ENCODE data around the gene AGBL5.

AGBL5 gene

DNA sequence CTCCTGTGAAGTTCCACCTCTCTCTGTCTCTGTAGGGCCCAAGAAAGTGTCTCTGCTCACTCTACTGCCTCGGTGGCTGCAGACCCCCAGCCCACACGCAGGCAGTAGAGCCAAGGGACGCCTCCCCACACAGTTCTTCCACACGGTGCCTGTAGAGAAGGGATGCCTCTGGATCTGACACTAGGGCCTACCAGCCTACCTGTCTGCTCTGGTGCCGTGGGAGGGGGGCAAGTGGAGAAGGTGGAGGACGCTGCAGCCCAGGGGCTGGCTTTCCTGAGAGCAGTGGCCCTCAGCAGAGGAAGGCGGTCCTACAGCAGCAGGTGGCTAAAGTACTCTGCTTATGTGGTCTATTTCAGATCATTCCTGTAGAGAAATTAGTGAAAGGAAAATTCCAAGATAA is 27.7 kb upstream of the AGBL5 start:
- DNase-seq (ENCODE audit: low spot score): no peak

DNA sequence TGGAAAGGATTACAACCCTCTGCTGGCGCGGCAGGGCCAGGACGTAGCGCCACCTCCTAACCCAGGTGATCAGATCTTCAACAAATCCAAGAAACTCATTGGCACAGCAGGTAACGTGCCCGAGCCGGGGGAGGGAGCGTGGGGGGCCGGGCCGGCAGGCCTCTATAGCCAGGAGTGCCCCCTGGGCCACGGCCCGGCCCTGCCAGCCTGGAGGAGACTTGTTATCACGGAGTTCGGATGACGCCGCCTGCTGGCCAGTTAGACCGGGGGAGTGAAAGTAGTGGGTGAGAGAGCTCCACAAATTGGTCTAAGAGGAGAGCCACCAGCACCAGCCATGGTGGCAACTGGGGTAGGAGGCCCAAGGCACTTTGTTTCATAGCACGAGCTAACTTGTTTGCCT is 27.3 kb upstream of the AGBL5 start:
- no peak for DNase-seq (ENCODE audit: low spot score)

DNA sequence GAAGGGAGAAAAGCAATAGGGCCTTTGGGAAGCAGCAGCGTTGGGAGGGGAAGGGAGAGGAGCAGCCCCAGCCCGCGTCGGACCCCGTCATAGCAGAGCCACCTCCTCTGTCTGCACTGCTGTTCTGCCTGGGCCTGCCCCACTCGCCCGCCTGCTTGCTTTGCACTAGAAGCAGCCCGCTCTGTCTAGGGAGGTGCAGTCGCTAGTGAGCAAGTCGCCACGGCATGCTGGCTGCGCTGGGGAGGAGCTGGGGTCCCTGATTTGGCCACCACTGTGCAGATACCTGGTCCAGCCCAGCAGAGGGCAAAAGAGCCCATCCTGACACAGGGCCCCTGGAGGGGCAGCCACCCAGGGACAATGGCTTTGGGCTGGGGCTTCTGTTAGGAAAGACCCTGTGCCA is 26.7 kb upstream of the AGBL5 start:
- DNase-seq (ENCODE audit: low spot score): no peak

DNA sequence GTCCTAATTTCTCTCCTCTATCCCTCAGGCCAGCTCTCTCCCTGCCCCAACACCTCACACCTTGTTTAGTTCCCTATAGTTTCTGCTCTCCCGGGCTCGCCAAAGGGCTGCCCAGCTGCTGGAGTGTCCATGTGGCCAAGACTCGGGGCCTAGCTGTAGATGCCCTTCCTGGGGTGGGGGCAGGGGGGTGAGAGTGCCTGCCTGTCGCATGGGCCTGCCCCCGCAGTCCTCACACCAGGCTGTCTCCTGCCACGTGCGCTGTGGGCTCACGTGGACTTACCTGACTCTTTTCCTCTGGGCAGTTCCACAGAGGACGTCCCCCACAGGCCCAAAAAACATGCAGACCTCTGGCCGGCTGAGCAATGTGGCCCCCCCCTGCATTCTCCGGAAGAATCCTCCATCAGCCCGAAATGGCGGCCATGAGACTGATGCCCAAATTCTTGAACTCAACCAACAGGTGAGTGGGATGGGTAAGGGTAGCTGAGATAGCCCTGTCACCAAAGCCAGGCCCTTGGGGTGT is 26.1 kb upstream of the AGBL5 start:
- no peak for DNase-seq (ENCODE audit: low spot score)

DNA sequence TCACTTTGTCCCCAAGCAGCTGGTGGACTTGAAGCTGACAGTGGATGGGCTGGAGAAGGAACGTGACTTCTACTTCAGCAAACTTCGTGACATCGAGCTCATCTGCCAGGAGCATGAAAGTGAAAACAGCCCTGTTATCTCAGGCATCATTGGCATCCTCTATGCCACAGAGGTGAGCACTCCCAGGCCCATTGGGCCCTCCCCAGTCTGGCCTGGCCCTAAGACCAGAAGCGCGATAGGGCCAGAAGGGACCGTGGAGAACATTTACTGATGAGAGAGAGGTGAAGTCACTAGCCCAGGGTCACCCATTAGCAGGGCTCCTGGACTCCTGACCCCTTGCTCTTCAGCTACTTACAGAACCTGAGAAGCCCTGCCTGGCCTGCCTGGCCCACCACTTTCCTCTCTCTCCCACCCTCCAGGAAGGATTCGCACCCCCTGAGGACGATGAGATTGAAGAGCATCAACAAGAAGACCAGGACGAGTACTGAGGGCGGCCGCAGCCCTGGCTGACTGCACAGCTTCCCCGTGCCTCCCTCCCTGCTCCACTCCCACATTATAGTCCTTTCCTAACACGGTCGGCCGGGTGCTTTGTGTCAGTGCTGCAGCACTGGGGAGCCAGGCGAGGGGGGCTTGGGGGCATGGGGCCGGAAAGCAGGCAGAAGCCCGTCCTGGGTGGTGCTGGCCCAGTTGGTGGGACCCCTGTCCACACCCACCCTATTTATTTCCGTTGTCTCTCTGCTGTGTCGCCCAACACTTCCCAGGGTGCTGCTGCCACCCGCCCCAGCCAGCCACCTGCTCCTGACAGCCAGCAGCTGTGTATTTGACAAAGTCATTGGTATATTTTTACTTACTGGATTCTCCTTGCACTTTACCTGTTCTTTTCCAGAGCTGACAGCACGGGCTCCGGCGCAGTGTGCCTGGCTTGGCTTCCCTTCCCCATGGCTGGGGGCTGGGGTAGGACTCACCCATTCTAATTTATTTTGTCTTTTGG is 25.3 kb upstream of the AGBL5 start:
- DNase-seq (ENCODE audit: low spot score): no peak

DNA sequence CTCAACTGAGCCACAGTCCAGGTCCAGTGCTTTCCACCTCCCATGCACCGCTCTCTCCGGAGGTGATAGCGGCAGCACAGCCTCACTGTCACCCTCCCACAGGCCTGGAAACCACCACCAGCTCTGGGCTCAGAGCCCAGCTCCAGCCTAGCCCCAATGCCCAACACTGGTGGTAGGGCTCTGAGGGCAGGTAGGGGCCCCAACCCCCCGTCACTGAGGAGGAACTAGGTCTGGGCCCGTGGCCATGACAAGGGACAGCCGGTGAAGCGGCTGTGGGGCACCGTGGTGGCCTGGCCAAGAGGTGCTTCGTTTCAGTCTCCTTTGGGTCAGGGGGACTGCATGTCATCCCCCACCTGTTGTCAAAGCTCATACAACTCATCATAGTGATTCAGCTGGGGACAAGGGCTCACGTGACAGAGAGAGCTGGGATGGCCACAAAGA is 24.2 kb upstream of the AGBL5 start:
- DNase-seq (ENCODE audit: low spot score): no peak

DNA sequence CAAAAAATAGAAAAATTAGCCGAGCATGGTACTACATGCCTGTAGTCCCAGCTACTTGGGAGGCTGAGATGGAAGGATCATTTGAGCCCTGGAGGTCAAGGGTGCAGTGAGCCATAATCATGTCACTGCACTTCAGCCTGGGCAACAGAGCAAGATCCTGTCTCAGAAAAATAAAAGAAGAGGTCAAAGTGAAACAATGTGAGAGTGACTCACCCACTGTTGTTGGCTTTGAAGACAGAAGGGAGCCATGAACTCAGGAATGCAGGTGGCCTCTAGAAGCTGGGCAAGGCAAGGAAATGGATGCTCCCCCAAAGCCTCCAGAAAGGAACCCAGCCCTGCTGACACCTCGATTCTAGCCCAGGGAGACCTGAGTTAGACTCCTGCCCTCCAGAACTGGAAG is 22.4 kb upstream of the AGBL5 start:
- DNase-seq (ENCODE audit: low spot score): no peak

DNA sequence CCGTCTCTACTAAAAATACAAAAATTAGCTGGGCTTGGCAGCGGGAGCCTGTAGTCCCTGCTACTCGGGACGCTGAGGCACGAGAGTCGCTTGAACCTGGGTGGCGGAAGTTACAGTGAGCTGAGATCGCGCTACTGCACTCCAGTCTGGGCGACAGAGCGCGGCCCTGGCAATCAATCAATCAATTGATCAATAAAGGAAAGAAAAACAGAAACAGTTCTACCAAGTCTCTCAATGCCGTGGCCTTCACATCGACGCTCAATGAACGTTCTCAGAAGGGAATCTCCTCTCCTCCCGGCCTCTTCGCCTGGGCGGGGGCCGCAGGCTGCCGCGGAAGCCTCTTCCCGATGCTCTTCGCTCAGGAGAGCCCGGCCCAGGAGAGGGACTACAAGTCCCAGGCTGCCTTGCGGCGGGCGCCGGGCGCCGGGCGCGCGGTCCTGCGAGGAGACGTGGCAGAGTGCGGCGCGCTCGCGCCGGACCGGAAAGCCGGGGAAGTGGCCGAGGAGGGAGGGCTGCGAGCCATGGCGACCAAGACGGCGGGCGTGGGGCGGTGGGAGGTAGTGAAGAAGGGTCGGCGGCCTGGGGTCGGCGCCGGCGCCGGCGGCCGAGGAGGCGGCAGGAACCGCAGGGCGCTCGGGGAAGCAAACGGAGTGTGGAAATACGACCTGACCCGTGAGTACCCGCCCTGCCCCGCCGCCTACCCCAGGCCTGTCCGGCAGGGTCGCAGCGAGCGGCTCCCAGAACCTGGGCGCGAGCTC is 18.8 kb upstream of the AGBL5 start, which contains the start of gene TMEM214:
TMEM214 (plus strand) TSS at position 471 of the 758 bp plus-strand sequence; CDS start at position 522, 51 bp downstream.
- DNase-seq (ENCODE audit: low spot score): peak; percentile 81

DNA sequence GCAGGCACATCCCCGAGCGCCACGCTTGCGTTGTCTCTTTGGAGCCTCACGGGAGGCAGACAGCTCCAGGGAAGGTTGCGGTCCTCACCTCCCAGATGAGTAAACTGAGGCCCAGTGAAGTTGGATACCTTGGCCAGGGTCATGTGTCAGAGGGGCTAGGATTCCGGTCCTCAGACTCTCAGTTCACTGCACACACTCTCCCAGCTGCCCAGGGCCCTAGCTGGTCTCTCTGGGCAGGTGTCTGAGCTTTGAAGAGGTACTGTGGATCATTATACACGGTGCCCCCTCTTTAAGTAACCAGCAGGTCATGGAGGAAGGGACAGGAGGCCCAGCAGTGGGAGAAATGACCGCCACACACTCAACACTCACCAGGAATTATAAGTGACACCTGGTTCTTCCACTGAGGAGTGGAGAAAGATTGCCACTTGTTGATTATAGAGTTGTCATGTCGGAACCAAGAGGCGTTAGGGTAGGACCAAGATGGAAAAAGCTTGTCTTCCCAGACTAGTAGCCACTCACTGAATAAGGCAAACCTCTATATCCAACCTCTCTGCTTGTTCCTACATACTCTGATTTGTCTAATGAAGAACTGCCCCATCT is 18.1 kb upstream of the AGBL5 start:
- DNase-seq (ENCODE audit: low spot score): no peak

DNA sequence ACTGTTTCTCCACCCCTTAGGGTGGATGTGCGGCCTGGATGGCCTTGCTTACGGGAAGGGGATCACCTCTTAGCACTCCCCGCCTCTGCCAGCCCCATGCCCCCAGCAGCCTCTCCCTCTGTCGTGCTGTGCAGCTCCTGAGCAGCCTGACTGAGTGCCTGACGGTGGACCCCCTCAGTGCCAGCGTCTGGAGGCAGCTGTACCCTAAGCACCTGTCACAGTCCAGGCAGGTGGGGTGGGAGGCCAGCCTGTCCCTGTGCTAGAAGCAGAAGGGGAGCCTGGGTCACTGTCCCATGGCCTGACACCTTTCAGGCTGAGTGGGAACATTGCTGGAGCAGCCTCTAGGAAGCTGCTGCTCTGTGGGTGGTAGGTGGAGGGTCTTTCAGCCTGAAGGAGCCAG is 13.5 kb upstream of the AGBL5 start:
- DNase-seq (ENCODE audit: low spot score): no peak

DNA sequence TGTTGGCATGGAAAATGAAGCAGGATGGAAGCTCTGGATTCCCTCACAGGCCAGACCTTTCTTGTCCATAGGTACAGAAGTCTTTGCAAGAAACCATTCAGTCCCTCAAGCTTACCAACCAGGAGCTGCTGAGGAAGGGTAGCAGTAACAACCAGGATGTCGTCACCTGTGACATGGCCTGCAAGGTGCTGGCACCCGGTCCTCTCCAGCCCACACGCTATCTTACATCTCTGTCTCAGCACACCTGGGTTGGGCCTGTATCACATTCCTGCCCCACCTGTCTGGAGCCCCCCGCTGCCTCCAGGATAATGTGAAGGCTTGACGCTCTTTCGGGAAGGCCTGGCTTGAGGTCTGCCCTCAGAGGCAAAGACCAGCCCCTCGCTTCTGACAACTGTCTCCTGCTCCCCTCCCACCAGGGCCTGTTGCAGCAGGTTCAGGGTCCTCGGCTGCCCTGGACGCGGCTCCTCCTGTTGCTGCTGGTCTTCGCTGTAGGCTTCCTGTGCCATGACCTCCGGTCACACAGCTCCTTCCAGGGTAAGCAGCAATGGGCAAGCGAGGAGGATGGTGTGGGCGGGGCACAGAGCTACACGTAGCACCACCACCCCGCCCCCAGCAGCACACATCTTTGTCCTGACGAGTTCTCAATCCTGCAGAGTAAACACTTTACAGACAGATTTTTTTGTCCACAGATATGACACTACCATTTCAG is 12.7 kb upstream of the AGBL5 start:
- no peak for DNase-seq (ENCODE audit: low spot score)

DNA sequence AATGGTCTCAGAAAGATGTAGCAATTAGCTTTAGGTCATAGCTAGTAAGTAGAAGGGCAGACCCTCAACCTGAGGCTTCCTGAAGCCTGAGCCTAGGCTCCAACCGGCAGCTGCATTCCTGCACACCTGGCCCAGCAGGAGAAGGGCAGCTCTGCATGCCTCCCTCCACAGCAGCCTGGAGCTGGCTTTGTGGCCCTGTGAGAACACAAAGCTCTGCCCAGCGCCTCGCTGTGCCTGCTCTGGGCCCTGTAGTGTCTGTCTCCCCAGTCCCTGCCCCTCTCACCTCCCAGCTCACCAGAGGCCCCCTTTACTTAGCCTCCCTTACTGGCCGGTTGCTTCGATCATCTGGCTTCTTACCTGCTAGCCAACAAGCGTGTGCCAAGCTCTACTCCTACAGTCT is 12.0 kb upstream of the AGBL5 start:
- DNase-seq (ENCODE audit: low spot score): no peak

DNA sequence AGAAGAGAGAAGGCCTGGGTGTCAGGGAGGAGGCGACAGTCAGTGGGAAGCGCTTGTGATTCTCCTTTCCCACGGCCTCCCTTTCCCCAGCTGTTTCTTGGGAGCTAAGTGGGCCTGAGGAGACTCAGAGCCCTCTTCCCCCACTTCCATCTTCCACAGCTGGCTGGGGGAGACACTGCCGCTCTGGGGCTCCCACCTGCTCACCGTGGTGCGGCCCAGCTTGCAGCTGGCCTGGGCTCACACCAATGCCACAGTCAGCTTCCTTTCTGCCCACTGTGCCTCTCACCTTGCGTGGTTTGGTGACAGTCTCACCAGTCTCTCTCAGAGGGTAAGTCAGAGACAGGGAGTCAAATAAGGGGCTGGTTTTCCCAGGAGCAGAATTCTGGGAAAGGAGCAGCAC is 11.6 kb upstream of the AGBL5 start:
- no peak for DNase-seq (ENCODE audit: low spot score)

DNA sequence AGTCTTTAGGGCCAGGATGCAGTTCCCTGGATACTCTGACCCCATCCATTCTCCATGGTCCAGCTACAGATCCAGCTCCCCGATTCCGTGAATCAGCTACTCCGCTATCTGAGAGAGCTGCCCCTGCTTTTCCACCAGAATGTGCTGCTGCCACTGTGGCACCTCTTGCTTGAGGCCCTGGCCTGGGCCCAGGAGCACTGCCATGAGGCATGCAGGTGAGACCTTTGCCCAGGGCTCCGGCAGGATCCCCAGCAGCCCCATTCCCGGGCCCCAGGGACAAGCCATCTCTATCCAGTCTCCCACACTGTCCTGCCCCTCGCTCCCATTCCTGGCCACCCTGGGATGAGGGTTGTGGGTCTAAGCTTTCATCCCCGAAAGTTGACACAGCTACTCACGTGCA is 11.2 kb upstream of the AGBL5 start:
- no peak for DNase-seq (ENCODE audit: low spot score)

DNA sequence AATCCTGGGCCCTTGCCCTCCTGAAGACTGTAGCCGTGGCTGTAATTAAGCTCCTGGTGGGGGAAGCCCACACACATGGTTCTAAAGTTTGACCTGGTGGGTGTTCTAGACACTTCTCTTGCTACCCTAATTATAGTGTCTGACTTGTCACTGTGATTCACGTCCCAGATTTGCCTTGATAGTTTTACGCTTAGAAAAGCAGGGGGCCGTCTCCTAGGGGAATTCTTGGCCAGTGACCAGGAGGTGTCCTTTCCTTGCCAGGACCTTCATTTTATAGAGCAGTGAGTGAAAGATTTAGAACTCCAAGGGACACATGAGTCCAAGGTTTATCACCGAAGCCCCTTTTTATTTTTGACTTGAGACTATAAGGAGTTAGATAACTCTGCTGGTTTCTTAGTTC is 9.7 kb upstream of the AGBL5 start:
- DNase-seq (ENCODE audit: low spot score): no peak

DNA sequence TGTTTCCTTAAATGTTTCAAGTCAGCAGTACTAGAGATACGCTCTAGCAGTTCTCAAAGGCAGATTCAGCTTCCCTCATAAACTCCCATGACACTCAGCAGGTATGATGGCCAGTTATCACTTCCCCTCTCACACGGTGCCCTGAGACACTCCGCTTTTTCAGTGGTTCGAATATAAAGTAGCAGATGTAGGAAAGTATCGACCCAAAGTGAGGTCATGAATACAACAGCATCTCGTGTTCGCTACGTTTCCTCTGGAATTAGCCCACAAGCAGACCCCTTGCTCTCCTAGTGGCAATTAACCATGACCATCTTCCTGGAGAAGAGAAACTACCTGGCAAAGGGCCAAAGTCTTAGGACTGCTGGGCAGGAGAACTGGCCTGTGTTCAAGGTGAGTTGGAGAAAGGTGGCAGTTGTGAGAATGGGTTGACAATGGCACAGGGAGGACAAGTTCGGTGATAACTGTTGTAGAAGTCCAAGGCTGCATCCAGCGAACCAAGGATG is 9.3 kb upstream of the AGBL5 start:
- DNase-seq (ENCODE audit: low spot score): no peak

DNA sequence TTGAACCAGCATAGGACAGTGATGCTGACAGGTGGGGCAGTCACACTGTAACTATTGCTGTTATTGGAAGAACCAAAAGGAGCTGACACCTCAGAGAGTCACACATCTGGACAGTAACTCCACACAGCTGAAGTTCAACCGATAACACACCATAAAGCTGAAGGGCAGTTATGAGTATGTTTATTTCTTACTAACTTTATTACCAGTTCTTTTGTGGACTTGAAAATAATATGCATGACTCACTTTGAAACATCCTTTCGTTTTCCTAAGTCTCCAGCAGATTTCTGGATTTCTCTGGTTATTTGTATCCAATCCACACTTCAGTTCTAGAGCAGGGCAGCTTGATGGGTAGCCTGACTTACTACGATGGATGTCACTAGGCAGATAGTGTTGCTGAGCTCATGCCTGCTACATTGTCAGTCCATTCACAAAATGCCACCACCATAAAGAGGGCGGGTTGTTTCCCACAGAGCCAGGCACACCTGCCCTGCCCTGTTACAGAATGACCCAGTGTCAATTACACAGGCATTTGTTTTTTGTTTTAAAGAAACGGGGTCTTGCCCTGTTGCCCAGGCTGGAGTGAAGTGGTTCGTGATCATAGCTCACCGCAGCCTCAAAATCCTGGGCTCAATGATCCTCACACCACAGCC is 8.4 kb upstream of the AGBL5 start:
- DNase-seq (ENCODE audit: low spot score): no peak

DNA sequence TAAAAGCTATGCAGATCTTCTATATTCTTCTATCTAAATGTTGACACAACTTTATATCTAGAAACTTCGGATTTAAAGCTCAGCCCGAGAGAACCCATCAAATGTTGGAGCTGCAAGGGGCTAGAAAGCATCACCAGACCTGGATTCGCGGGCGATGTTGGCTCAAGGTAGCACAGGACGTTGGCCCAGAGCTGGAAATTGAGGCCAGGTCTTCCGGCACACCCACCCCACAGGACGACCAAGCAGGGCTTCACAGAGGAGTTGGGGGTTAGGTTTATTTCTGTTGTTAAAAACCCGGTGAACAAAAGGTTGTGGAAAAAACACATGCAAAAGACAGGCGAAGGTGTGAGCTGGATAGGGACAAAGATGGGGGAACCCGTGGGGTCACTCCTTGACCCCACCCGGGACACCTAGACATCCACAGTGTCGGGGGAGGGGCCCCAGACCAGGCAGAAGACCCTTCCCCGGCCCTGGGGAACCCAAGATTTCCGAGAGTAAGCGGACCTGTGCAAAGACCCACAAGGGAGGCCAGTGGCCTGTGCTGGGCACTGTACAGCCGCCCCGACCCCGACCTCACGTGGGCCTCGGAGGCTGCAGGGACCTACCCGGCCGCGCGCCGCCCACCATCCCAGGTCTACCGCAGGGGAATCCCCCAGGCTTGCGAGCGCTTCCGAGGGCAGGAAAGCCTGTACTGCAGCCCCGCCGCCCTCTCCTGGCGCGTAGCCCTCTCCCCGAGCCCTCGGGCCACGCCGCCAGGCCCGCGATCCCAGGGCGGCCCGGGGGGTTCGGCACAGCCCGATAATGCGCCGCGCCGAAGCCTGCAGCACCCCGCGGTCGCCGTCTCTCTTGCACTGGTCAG is 1.8 kb upstream of the AGBL5 start:
- no peak for DNase-seq (ENCODE audit: low spot score)

DNA sequence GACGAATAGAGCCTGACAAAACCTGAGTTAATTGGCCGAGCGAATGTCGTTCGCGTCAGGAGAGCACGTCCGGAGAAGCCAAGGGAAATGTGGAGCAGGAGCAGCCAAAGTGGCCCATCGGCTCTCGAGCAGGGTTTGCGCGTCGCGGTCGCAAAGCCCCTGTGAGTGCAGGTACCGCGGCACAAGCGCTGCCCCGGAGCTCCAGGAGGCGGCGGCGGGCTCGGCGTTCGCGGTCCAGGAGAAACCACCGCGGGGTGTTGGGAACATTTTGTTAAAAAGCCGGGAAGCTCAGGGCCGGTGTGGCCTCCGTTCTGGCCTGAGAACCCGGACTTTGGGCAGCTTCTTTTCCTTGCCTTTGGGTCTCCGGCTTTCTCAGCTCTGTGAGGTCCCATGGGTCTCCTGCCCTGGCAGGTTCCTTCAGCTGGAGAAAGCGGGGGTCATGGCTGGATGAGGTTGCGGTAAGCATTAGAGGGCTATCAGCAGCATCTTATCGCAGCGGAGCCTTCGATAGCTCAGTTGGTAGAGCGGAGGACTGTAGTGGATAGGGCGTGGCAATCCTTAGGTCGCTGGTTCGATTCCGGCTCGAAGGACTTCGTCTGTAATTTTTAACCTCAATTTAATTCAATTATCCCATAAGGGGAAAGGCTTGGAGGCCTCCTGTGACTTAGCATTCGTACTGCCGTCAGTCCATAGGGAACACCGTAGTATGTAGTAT is 1.0 kb upstream of the AGBL5 start:
- peak; percentile 97 for DNase-seq (ENCODE audit: low spot score)

Data from pons (tissue), 1 donor.